OCI-LY3 (cell line): ENCODE data around the gene KEAP1.
A peak's percentile ranks its signal among the peaks of the same experiment; 100 is the strongest.

Experiments used
- CTCF ChIP-seq: fragments of 200-600, 300-600 bp; sonication (generic); IDR thresholded peaks from 2 replicates; pipeline ENCODE4 v1.5.1; 2014; ENCODE audit warnings: antibody characterized with exemption, low read length, low read depth
- EZH2phosphoT487 ChIP-seq: fragments of 200-600 bp; shearing (Covaris generic); IDR thresholded peaks from 2 replicates; pipeline ENCODE4 v1.6.1; 2018; ENCODE audit warnings: antibody characterized with exemption, mixed run types, low read depth

GRCh38 chr19:10551698-10552301, 48.6 kb upstream of the KEAP1 start:
- TF ChIP-seq CTCF: peak; percentile 36
- no peak for TF ChIP-seq EZH2phosphoT487
